Activated naive CD4-positive, alpha-beta T cell treated with anti-CD3 and anti-CD28 coated beads for 36 hours (primary cell): Measurements from ENCODE around the gene FRMD4A. TPM values are rescaled to one million over a fixed set of nuclear protein-coding genes. Genes with fewer than 3 reads are reported as not detected.
A peak's percentile ranks its signal among the peaks of the same experiment; 100 is the strongest.

Experiments
- CTCF ChIA-PET: fragments of 350-600 bp; sonication (Branson Sonifier 250); formaldehyde crosslinking; loops from one replicate; lab custom pipeline; 2021; ENCODE audit warnings: antibody characterized with exemption; lab: Charles Lee
- DNase-seq: peaks from one replicate; pipeline ENCODE4 v3.0.0-alpha.2; 2020
- H3K27ac Mint-ChIP-seq: one replicate; pipeline ENCODE4 v1.8.0; 2021; ENCODE audit warnings: mild to moderate bottlenecking, mixed read lengths
- H3K27me3 Mint-ChIP-seq: one replicate; pipeline ENCODE4 v1.8.0; 2021; ENCODE audit warnings: low read depth, mixed read lengths
- H3K36me3 Mint-ChIP-seq: one replicate; pipeline ENCODE4 v1.8.0; 2021; ENCODE audit warnings: low read depth, mixed read lengths
- H3K4me1 Mint-ChIP-seq: one replicate; pipeline ENCODE4 v1.8.0; 2021; ENCODE audit warnings: low read depth, mixed read lengths
- H3K4me3 Mint-ChIP-seq: one replicate; pipeline ENCODE4 v1.8.0; 2021; ENCODE audit warnings: mild to moderate bottlenecking, moderate library complexity, mixed read lengths
- H3K9me3 Mint-ChIP-seq: one replicate; pipeline ENCODE4 v1.8.0; 2021; ENCODE audit warnings: mixed read lengths
- intact Hi-C: fragments of 100-400 bp; cut with micrococcal nuclease; formaldehyde crosslinking; loops from one replicate; pipeline ENCODE4 v1.15.1; 2023
- total RNA-seq, 2 experiments: library from RNA; stranded (reverse); gene quantifications; one replicate each; pipeline ENCODE4 v1.2.3, GENCODE V29; 2021

The FRMD4A gene
- total RNA-seq = 1 to 10 TPM in 1 of 2 experiments, under 1 TPM in 1; 0.69 to 1.1 TPM

GRCh38 chr10:14330388-14331061 is at the start of gene FRMD4A:
Gene FRMD4A, minus strand, starts transcription at chr10:14330924.
- no peaks in the 10 kb centered on the region for H3K4me1 Mint-ChIP-seq
- DNase-seq = no peak
- H3K27ac Mint-ChIP-seq = no peak within 1 kb of the TSS
- CTCF ChIA-PET = no interaction called here
- intact Hi-C loops = no loop called here
- no peaks in the 10 kb centered on the region for H3K9me3 Mint-ChIP-seq
- peaks cover 29% of the 10 kb centered on the region for H3K27me3 Mint-ChIP-seq
- no peaks in the 10 kb centered on the region for H3K36me3 Mint-ChIP-seq
- no peak within 1 kb of the TSS for H3K4me3 Mint-ChIP-seq

- no peak overlapping the region for H3K4me3 Mint-ChIP-seq
- DNase-seq = no peak
- no peaks in the 10 kb centered on the region for H3K36me3 Mint-ChIP-seq
- H3K9me3 Mint-ChIP-seq = no peaks in the 10 kb centered on the region
- CTCF ChIA-PET = no interaction called here
- intact Hi-C loops = loop anchor here (5.0 kb wide), 2 partner anchors 228 to 498 kb away; partner anchors contain the start of gene SUV39H2
- peaks cover 7% of the 10 kb centered on the region for H3K27me3 Mint-ChIP-seq
- no peak overlapping the region for H3K27ac Mint-ChIP-seq
- peaks cover 52% of the 10 kb centered on the region for H3K4me1 Mint-ChIP-seq
These were observed 49.0 kb upstream of the FRMD4A start for GRCh38 chr10:14379556-14380280.

GRCh38 chr10:14378387-14378960 is 47.8 kb upstream of the FRMD4A start:
- Mint-ChIP-seq H3K36me3 (no peaks in the 10 kb centered on the region), H3K9me3 (no peaks in the 10 kb centered on the region), H3K4me1 (peaks cover 44% of the 10 kb centered on the region), H3K4me3 (no peak overlapping the region), H3K27me3 (peaks cover 4% of the 10 kb centered on the region), H3K27ac (no peak overlapping the region)
- CTCF ChIA-PET = no interaction called here
- intact Hi-C loops = no loop called here
- no peak for DNase-seq

- Mint-ChIP-seq H3K27ac (no peak overlapping the region), H3K4me1 (peaks cover 37% of the 10 kb centered on the region), H3K4me3 (no peak overlapping the region), H3K36me3 (no peaks in the 10 kb centered on the region), H3K27me3 (peaks cover 4% of the 10 kb centered on the region), H3K9me3 (no peaks in the 10 kb centered on the region)
- CTCF ChIA-PET = no interaction called here
- intact Hi-C loops = no loop called here
- no peak for DNase-seq
These were observed 47.0 kb upstream of the FRMD4A start for GRCh38 chr10:14377591-14378175.

GRCh38 chr10:14374745-14375445 is 44.2 kb upstream of the FRMD4A start:
- intact Hi-C loops = loop anchor here (1.0 to 2.0 kb wide), 2 partner anchors 16 to 34 kb away; no protein-coding TSS in a partner anchor
- Mint-ChIP-seq H3K36me3 (no peaks in the 10 kb centered on the region), H3K4me1 (peaks cover 19% of the 10 kb centered on the region), H3K9me3 (no peaks in the 10 kb centered on the region), H3K4me3 (no peak overlapping the region), H3K27ac (no peak overlapping the region), H3K27me3 (peaks cover 4% of the 10 kb centered on the region)
- CTCF ChIA-PET = interaction anchor here (1.1 kb wide), 1 partner anchor 13 kb away, joined by 3 read pairs; no protein-coding TSS in a partner anchor
- DNase-seq = peak; percentile 48

- intact Hi-C loops = no loop called here
- Mint-ChIP-seq H3K4me3 (no peak overlapping the region), H3K4me1 (peaks cover 8% of the 10 kb centered on the region), H3K27me3 (no peaks in the 10 kb centered on the region), H3K27ac (no peak overlapping the region), H3K36me3 (no peaks in the 10 kb centered on the region), H3K9me3 (no peaks in the 10 kb centered on the region)
- CTCF ChIA-PET = no interaction called here
- DNase-seq = no peak
These were observed 41.9 kb upstream of the FRMD4A start for GRCh38 chr10:14372606-14373005.

- no peak for DNase-seq
- Mint-ChIP-seq H3K36me3 (no peaks in the 10 kb centered on the region), H3K4me3 (no peak overlapping the region), H3K4me1 (peaks cover 8% of the 10 kb centered on the region), H3K27me3 (no peaks in the 10 kb centered on the region), H3K9me3 (no peaks in the 10 kb centered on the region), H3K27ac (no peak overlapping the region)
- intact Hi-C loops = no loop called here
- CTCF ChIA-PET = no interaction called here
These were observed 40.9 kb upstream of the FRMD4A start for GRCh38 chr10:14371581-14371980.

GRCh38 chr10:14370894-14371293 is 40.2 kb upstream of the FRMD4A start:
- no peak overlapping the region for H3K27ac Mint-ChIP-seq
- CTCF ChIA-PET = no interaction called here
- intact Hi-C loops = no loop called here
- DNase-seq = no peak
- no peak overlapping the region for H3K4me3 Mint-ChIP-seq
- no peaks in the 10 kb centered on the region for H3K27me3 Mint-ChIP-seq
- H3K9me3 Mint-ChIP-seq = no peaks in the 10 kb centered on the region
- H3K4me1 Mint-ChIP-seq = peaks cover 8% of the 10 kb centered on the region
- no peaks in the 10 kb centered on the region for H3K36me3 Mint-ChIP-seq

- H3K36me3 Mint-ChIP-seq = no peaks in the 10 kb centered on the region
- no peak overlapping the region for H3K27ac Mint-ChIP-seq
- DNase-seq = no peak
- H3K4me1 Mint-ChIP-seq = peaks cover 2% of the 10 kb centered on the region
- CTCF ChIA-PET = no interaction called here
- H3K9me3 Mint-ChIP-seq = no peaks in the 10 kb centered on the region
- intact Hi-C loops = no loop called here
- no peak overlapping the region for H3K4me3 Mint-ChIP-seq
- no peaks in the 10 kb centered on the region for H3K27me3 Mint-ChIP-seq
These were observed 39.2 kb upstream of the FRMD4A start for GRCh38 chr10:14369906-14370305.

GRCh38 chr10:14366760-14367159 is 36.0 kb upstream of the FRMD4A start:
- DNase-seq = no peak
- H3K4me3 Mint-ChIP-seq = no peak overlapping the region
- H3K9me3 Mint-ChIP-seq = no peaks in the 10 kb centered on the region
- no peak overlapping the region for H3K27ac Mint-ChIP-seq
- intact Hi-C loops = no loop called here
- H3K27me3 Mint-ChIP-seq = no peaks in the 10 kb centered on the region
- H3K36me3 Mint-ChIP-seq = no peaks in the 10 kb centered on the region
- CTCF ChIA-PET = no interaction called here
- peaks cover 2% of the 10 kb centered on the region for H3K4me1 Mint-ChIP-seq

- CTCF ChIA-PET = no interaction called here
- intact Hi-C loops = no loop called here
- Mint-ChIP-seq H3K36me3 (no peaks in the 10 kb centered on the region), H3K27ac (no peak overlapping the region), H3K27me3 (no peaks in the 10 kb centered on the region), H3K4me1 (peaks cover 2% of the 10 kb centered on the region), H3K4me3 (no peak overlapping the region), H3K9me3 (no peaks in the 10 kb centered on the region)
- no peak for DNase-seq
These were observed 34.5 kb upstream of the FRMD4A start for GRCh38 chr10:14365266-14365665.

- no peaks in the 10 kb centered on the region for H3K27me3 Mint-ChIP-seq
- no peaks in the 10 kb centered on the region for H3K36me3 Mint-ChIP-seq
- no peak overlapping the region for H3K27ac Mint-ChIP-seq
- CTCF ChIA-PET = interaction anchor here (0.7 kb wide), 1 partner anchor 12 kb away, joined by 3 read pairs; no protein-coding TSS in a partner anchor
- no peak overlapping the region for H3K4me3 Mint-ChIP-seq
- intact Hi-C loops = no loop called here
- H3K9me3 Mint-ChIP-seq = no peaks in the 10 kb centered on the region
- peaks cover 2% of the 10 kb centered on the region for H3K4me1 Mint-ChIP-seq
- DNase-seq = no peak
These were observed 31.4 kb upstream of the FRMD4A start for GRCh38 chr10:14362104-14362503.
